Ishikawa (cell line): ENCODE results near the gene SLC25A3.

Experiments used
- CEBPB ChIP-seq: IDR thresholded peaks from 2 replicates; pipeline ENCODE4 v1.6.1; 2012
- CREB1 ChIP-seq: IDR thresholded peaks from 2 replicates; pipeline ENCODE4 v1.6.1; 2012; ENCODE audit warnings: low read depth
- EGR1 ChIP-seq: IDR thresholded peaks from 2 replicates; pipeline ENCODE4 v1.6.1; 2012
- EP300 ChIP-seq: IDR thresholded peaks from 2 replicates; pipeline ENCODE4 v1.6.1; 2012; ENCODE audit warnings: borderline replicate concordance
- FOXM1 ChIP-seq: IDR thresholded peaks from 2 replicates; pipeline ENCODE4 v1.6.1; 2012; ENCODE audit warnings: low read depth, borderline replicate concordance
- MAX ChIP-seq: IDR thresholded peaks from 2 replicates; pipeline ENCODE4 v1.6.1; 2012
- NFIC ChIP-seq: IDR thresholded peaks from 2 replicates; pipeline ENCODE4 v1.6.1; 2012
- RAD21 ChIP-seq: IDR thresholded peaks from 2 replicates; pipeline ENCODE4 v1.6.1; 2012; ENCODE audit warnings: low read depth
- REST ChIP-seq: IDR thresholded peaks from 2 replicates; pipeline ENCODE4 v1.6.1; 2012; ENCODE audit warnings: low read depth, mild to moderate bottlenecking
- TAF1 ChIP-seq: IDR thresholded peaks from 2 replicates; pipeline ENCODE4 v1.6.1; 2012; ENCODE audit warnings: low read depth, mild to moderate bottlenecking
- TCF12 ChIP-seq: IDR thresholded peaks from 2 replicates; pipeline ENCODE4 v1.6.1; 2012; ENCODE audit warnings: low read depth
- TEAD4 ChIP-seq: IDR thresholded peaks from 2 replicates; pipeline ENCODE4 v1.6.1; 2012
- USF1 ChIP-seq: IDR thresholded peaks from 2 replicates; pipeline ENCODE4 v1.6.1; 2012
- YY1 ChIP-seq: IDR thresholded peaks from 2 replicates; pipeline ENCODE4 v1.6.1; 2012; ENCODE audit warnings: low read depth
- ZBTB7A ChIP-seq: IDR thresholded peaks from 2 replicates; pipeline ENCODE4 v1.6.1; 2012; ENCODE audit warnings: low read depth

The SLC25A3 gene

GRCh38 chr12:98593351-98594049, at the start of gene SLC25A3:
Gene SLC25A3, plus strand, starts transcription at chr12:98593686. Its CDS starts 293 bp downstream, at chr12:98593979.
- TF ChIP-seq TEAD4 = peak; percentile 48; the same call in 1 of the 2 replicates
- TF ChIP-seq CREB1 = peak; percentile 98
- no peak for TF ChIP-seq RAD21
- 0 out of 2 replicates have a peak, but pooled peaks have one; percentile 43 for TF ChIP-seq TCF12
- 0 out of 2 replicates have a peak, but pooled peaks have one; percentile 28 for TF ChIP-seq USF1
- peak; percentile 55 for TF ChIP-seq FOXM1
- 0 out of 2 replicates have a peak, but pooled peaks have one; percentile 32 for TF ChIP-seq EGR1
- TF ChIP-seq NFIC = no peak
- TF ChIP-seq YY1 = peak; percentile 88
- peak; percentile 89 for TF ChIP-seq MAX
- no peak for TF ChIP-seq EP300
- no peak for TF ChIP-seq REST
- TF ChIP-seq TAF1 = peak; percentile 95
- TF ChIP-seq ZBTB7A = no peak
- TF ChIP-seq CEBPB = no peak

GRCh38 chr12:98543701-98544100, 49.8 kb upstream of the SLC25A3 start:
- TF ChIP-seq USF1 (no peak), EGR1 (no peak), FOXM1 (no peak)

- TF ChIP-seq NFIC = no peak
- TF ChIP-seq MAX = no peak
- TF ChIP-seq EP300 = no peak
- TF ChIP-seq TEAD4 = no peak
- TF ChIP-seq FOXM1 = no peak
Measured at GRCh38 chr12:98544751-98545150, 48.7 kb upstream of the SLC25A3 start.

- no peak for TF ChIP-seq TAF1
- TF ChIP-seq EGR1 = no peak
- TF ChIP-seq CREB1 = no peak
- TF ChIP-seq TCF12 = no peak
- TF ChIP-seq RAD21 = no peak
- TF ChIP-seq FOXM1 = no peak
- no peak for TF ChIP-seq NFIC
- TF ChIP-seq MAX = no peak
- no peak for TF ChIP-seq CEBPB
- TF ChIP-seq REST = no peak
- TF ChIP-seq TEAD4 = no peak
- TF ChIP-seq EP300 = no peak
- TF ChIP-seq ZBTB7A = no peak
- no peak for TF ChIP-seq YY1
- TF ChIP-seq USF1 = no peak
Measured at GRCh38 chr12:98549371-98550110, 43.9 kb upstream of the SLC25A3 start.

- no peak for TF ChIP-seq FOXM1
- no peak for TF ChIP-seq CREB1
- no peak for TF ChIP-seq ZBTB7A
- TF ChIP-seq CEBPB = no peak
- no peak for TF ChIP-seq USF1
- no peak for TF ChIP-seq TCF12
- no peak for TF ChIP-seq EP300
- TF ChIP-seq TEAD4 = no peak
- no peak for TF ChIP-seq MAX
- TF ChIP-seq RAD21 = no peak
Measured at GRCh38 chr12:98551787-98552186, 41.7 kb upstream of the SLC25A3 start.
